CD4-positive, alpha-beta memory T cell (primary cell): ENCODE results near the gene OTX1. TPM values are rescaled to one million over a fixed set of nuclear protein-coding genes. Genes with fewer than 3 reads are reported as not detected.

Experiments
- CTCF ChIA-PET: fragments of 350-600 bp; sonication (Branson Sonifier 250); formaldehyde crosslinking; loops from one replicate; lab custom pipeline; 2021; ENCODE audit warnings: inconsistent platforms; ENCODE audit not compliant: partially characterized antibody; lab: Charles Lee
- POLR2A ChIA-PET: fragments of 350-600 bp; sonication (Branson Sonifier 250); formaldehyde crosslinking; loops from one replicate; lab custom pipeline; 2021; ENCODE audit not compliant: partially characterized antibody; lab: Charles Lee
- DNase-seq, 5 donors: peaks; one replicate each; pipeline versions ENCODE4 v3.0.0 to v3.0.0-alpha.2; 2020 to 2022; ENCODE audit warnings: mixed read lengths in 1 of 5
- H3K27ac ChIP-seq: one replicate; pipeline ENCODE4 v1.7.0; 2013; ENCODE audit warnings: low read depth, low read length
- H3K27me3 ChIP-seq: 2 replicates; pipeline ENCODE4 v1.7.0; 2013; ENCODE audit warnings: mild to moderate bottlenecking, low read length, moderate library complexity; ENCODE audit not compliant: insufficient read depth
- H3K36me3 ChIP-seq: 2 replicates; pipeline ENCODE4 v1.7.0; 2013; ENCODE audit warnings: mild to moderate bottlenecking, low read length, moderate library complexity; ENCODE audit not compliant: insufficient read depth
- H3K4me1 ChIP-seq: 2 replicates; pipeline ENCODE4 v1.7.0; 2013; ENCODE audit warnings: mild to moderate bottlenecking, low read length, moderate library complexity; ENCODE audit not compliant: insufficient read depth
- H3K4me3 ChIP-seq, 2 donors: one replicate each; pipeline ENCODE4 v1.7.0; 2013; ENCODE audit warnings: low read length in 2 of 2, mild to moderate bottlenecking in 1 of 2
- H3K9me3 ChIP-seq, 2 donors: one replicate each; pipeline ENCODE4 v1.7.0; 2013; ENCODE audit warnings: low read length in 2 of 2, control low read depth in 1 of 2; ENCODE audit not compliant: control insufficient read depth in 1 of 2
- H3K27ac Mint-ChIP-seq, 7 donors: one replicate each; pipeline ENCODE4 v1.8.0; 2020 to 2021; ENCODE audit warnings: mixed read lengths in 7 of 7, mild to moderate bottlenecking in 6 of 7, inconsistent platforms in 3 of 7, moderate library complexity in 3 of 7
- H3K27me3 Mint-ChIP-seq, 2 donors: one replicate each; pipeline ENCODE4 v1.8.0; 2020 to 2021; ENCODE audit warnings: mixed read lengths in 2 of 2
- H3K36me3 Mint-ChIP-seq, 2 donors: one replicate each; pipeline ENCODE4 v1.8.0; 2020 to 2021; ENCODE audit warnings: mixed read lengths in 2 of 2, inconsistent platforms in 1 of 2, mild to moderate bottlenecking in 1 of 2
- H3K4me1 Mint-ChIP-seq, 4 donors: one replicate each; pipeline ENCODE4 v1.8.0; 2020 to 2021; ENCODE audit warnings: mixed read lengths in 4 of 4, mild to moderate bottlenecking in 1 of 4
- H3K4me3 Mint-ChIP-seq, 8 donors: one replicate each; pipeline ENCODE4 v1.8.0; 2020 to 2021; ENCODE audit warnings: mixed read lengths in 8 of 8, mild to moderate bottlenecking in 7 of 8, moderate library complexity in 6 of 8, inconsistent platforms in 3 of 8
- H3K9me3 Mint-ChIP-seq, 8 donors: one replicate each; pipeline ENCODE4 v1.8.0; 2020 to 2021; ENCODE audit warnings: mixed read lengths in 8 of 8, mild to moderate bottlenecking in 5 of 8, inconsistent platforms in 3 of 8, moderate library complexity in 1 of 8
- intact Hi-C: fragments of 100-400 bp; cut with micrococcal nuclease; formaldehyde crosslinking; loops from one replicate; pipeline ENCODE4 v1.15.1; 2023
- polyA plus RNA-seq, 2 donors: library from polyadenylated mRNA; unstranded; fragments of 300-500 nt; fragmentation: Illumina TruSeq; gene quantifications; one replicate each; pipeline ENCODE4 v1.2.3, GENCODE V29; 2021
- total RNA-seq, 2 experiments: library from RNA; stranded (reverse); gene quantifications; one replicate each; pipeline ENCODE4 v1.2.3, GENCODE V29; 2021

Gene OTX1
- total and polyA plus RNA-seq, 4 experiments from 2014 or later: not detected

GRCh38 chr2:63046961-63047320 lies 3.7 kb upstream of the OTX1 start:
- peaks cover 0 to 12% (median under 1%) of the 10 kb centered on the region in 8 donors for H3K9me3 Mint-ChIP-seq
- Histone ChIP-seq H3K36me3 (no peaks in the 10 kb centered on the region), H3K4me1 (peaks cover 48% of the 10 kb centered on the region), H3K9me3 (no peaks in the 10 kb centered on the region), H3K4me3 (no peak overlapping the region), H3K27ac (no peak overlapping the region), H3K27me3 (peaks cover 12% of the 10 kb centered on the region)
- DNase-seq: no peak
- H3K27ac Mint-ChIP-seq: no peak overlapping the region
- peaks cover 42 to 46% of the 10 kb centered on the region in 2 donors for H3K27me3 Mint-ChIP-seq
- intact Hi-C loops: no loop called here
- H3K36me3 Mint-ChIP-seq: peaks cover 9 to 30% of the 10 kb centered on the region in 2 donors
- ChIA-PET CTCF (no interaction called here), POLR2A (no interaction called here)
- peak overlapping the region in 7 of 8 donors; percentile 5 to 75 (median 71) for H3K4me3 Mint-ChIP-seq
- peaks cover 20 to 39% (median 34%) of the 10 kb centered on the region in 4 donors for H3K4me1 Mint-ChIP-seq

GRCh38 chr2:63047321-63048279 lies 3.0 kb upstream of the OTX1 start:
- Histone ChIP-seq H3K4me1 (peaks cover 48% of the 10 kb centered on the region), H3K27me3 (peaks cover 12% of the 10 kb centered on the region), H3K27ac (no peak overlapping the region), H3K36me3 (no peaks in the 10 kb centered on the region), H3K4me3 (no peak overlapping the region), H3K9me3 (no peaks in the 10 kb centered on the region)
- intact Hi-C loops: no loop called here
- H3K27me3 Mint-ChIP-seq: peaks cover 48 to 51% of the 10 kb centered on the region in 2 donors
- peaks cover 20 to 46% (median 38%) of the 10 kb centered on the region in 4 donors for H3K4me1 Mint-ChIP-seq
- H3K4me3 Mint-ChIP-seq: peak overlapping the region; percentile 54 to 85 (median 72)
- CTCF ChIA-PET: no interaction called here
- DNase-seq: no peak
- peaks cover 0 to 12% (median under 1%) of the 10 kb centered on the region in 8 donors for H3K9me3 Mint-ChIP-seq
- no peak overlapping the region for H3K27ac Mint-ChIP-seq
- POLR2A ChIA-PET: no interaction called here
- H3K36me3 Mint-ChIP-seq: peaks cover 9 to 30% of the 10 kb centered on the region in 2 donors

- ChIA-PET POLR2A (no interaction called here), CTCF (no interaction called here)
- DNase-seq: no peak
- Histone ChIP-seq H3K27me3 (peaks cover 12% of the 10 kb centered on the region), H3K36me3 (no peaks in the 10 kb centered on the region), H3K4me1 (peaks cover 52% of the 10 kb centered on the region), H3K27ac (no peak overlapping the region), H3K9me3 (no peaks in the 10 kb centered on the region), H3K4me3 (no peak overlapping the region)
- peaks cover 53 to 57% of the 10 kb centered on the region in 2 donors for H3K27me3 Mint-ChIP-seq
- intact Hi-C loops: no loop called here
- H3K27ac Mint-ChIP-seq: peak overlapping the region in 1 of 7 donors; percentile 73
- peaks cover 23 to 54% (median 43%) of the 10 kb centered on the region in 4 donors for H3K4me1 Mint-ChIP-seq
- peak overlapping the region; percentile 61 to 91 (median 74) for H3K4me3 Mint-ChIP-seq
- H3K9me3 Mint-ChIP-seq: peaks cover 0 to 12% (median under 1%) of the 10 kb centered on the region in 8 donors
- peaks cover 9 to 27% of the 10 kb centered on the region in 2 donors for H3K36me3 Mint-ChIP-seq
These were observed 2.1 kb upstream of the OTX1 start for GRCh38 chr2:63048367-63049171.

GRCh38 chr2:63049211-63049969 lies 1.2 kb upstream of the OTX1 start:
- DNase-seq: no peak
- peaks cover 23 to 62% (median 49%) of the 10 kb centered on the region in 4 donors for H3K4me1 Mint-ChIP-seq
- intact Hi-C loops: no loop called here
- peaks cover 0 to 12% (median under 1%) of the 10 kb centered on the region in 8 donors for H3K9me3 Mint-ChIP-seq
- no peak overlapping the region for H3K27ac ChIP-seq
- H3K27me3 ChIP-seq: peaks cover 12% of the 10 kb centered on the region
- no peaks in the 10 kb centered on the region for H3K9me3 ChIP-seq
- H3K4me3 ChIP-seq: peak overlapping the region in 1 of 2 donors; percentile 28
- H3K27me3 Mint-ChIP-seq: peaks cover 57 to 59% of the 10 kb centered on the region in 2 donors
- H3K27ac Mint-ChIP-seq: no peak overlapping the region
- POLR2A ChIA-PET: no interaction called here
- H3K4me1 ChIP-seq: peaks cover 60% of the 10 kb centered on the region
- H3K36me3 Mint-ChIP-seq: peaks cover 8 to 20% of the 10 kb centered on the region in 2 donors
- CTCF ChIA-PET: no interaction called here
- no peaks in the 10 kb centered on the region for H3K36me3 ChIP-seq
- peak overlapping the region; percentile 76 to 92 (median 88) for H3K4me3 Mint-ChIP-seq

- ChIA-PET POLR2A (no interaction called here), CTCF (no interaction called here)
- Histone ChIP-seq H3K9me3 (no peaks in the 10 kb centered on the region), H3K27me3 (peaks cover 14% of the 10 kb centered on the region), H3K4me3 (peak overlapping the region in 1 of 2 donors; percentile 28), H3K4me1 (peaks cover 64% of the 10 kb centered on the region), H3K27ac (no peak overlapping the region), H3K36me3 (no peaks in the 10 kb centered on the region)
- DNase-seq: no peak
- H3K9me3 Mint-ChIP-seq: peaks cover 0 to 12% (median under 1%) of the 10 kb centered on the region in 8 donors
- peak overlapping the region; percentile 76 to 92 (median 88) for H3K4me3 Mint-ChIP-seq
- intact Hi-C loops: no loop called here
- H3K27ac Mint-ChIP-seq: no peak overlapping the region
- peaks cover 60 to 64% of the 10 kb centered on the region in 2 donors for H3K27me3 Mint-ChIP-seq
- H3K36me3 Mint-ChIP-seq: peaks cover 8 to 14% of the 10 kb centered on the region in 2 donors
- H3K4me1 Mint-ChIP-seq: peaks cover 26 to 67% (median 55%) of the 10 kb centered on the region in 4 donors
These were observed 678 bp upstream of the OTX1 start for GRCh38 chr2:63049970-63050333.

DNA sequence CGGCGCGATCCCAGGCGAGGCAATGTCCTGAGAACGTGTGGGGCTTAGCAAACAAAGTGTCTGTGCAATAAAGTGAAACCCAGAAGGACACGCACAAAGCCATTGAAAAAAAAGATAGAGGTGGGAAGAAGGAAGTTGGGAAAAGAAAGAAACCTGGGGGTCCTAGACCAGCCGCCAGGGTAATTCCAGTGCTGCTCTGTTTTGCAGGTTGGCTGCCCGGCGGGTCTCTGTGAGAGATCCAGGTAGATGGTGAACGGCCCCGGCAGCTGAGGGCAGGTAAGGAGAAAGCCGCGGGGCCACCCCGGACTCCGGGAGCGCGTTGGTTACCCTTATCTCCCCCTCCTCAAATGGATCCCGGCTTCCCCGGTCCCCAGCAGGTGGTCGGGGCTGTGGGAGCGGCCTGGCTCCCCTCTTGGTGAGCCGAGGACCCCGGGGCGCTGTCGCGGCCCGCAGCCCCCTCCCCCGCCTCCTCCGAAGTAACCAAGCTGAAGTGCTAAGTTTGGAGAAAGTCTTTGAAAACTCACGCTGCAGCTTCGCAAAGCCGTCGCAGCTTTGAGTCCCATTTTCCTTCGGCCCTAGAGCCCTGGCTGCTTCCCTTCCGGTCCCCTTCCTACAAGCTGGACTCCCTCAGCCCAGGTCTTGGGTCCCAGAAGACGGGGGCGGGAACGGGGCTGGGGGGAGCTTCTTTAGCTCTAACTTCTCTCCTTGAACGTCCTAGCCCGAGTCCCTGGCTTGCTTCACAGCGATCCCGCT lies 588 bp downstream of the OTX1 start:
- H3K4me3 ChIP-seq: peak overlapping the region; percentile 29 to 41
- Mint-ChIP-seq H3K4me1 (peaks cover 29 to 79% (median 62%) of the 10 kb centered on the region in 4 donors), H3K36me3 (peaks cover 0 to 2% of the 10 kb centered on the region in 2 donors), H3K27ac (peak overlapping the region in 1 of 7 donors; percentile 21), H3K4me3 (peak overlapping the region; percentile 71 to 92 (median 85)), H3K27me3 (peaks cover 58 to 64% of the 10 kb centered on the region in 2 donors), H3K9me3 (peaks cover 0 to 6% (median 2%) of the 10 kb centered on the region in 8 donors)
- DNase-seq: no peak
- H3K27me3 ChIP-seq: peaks cover 23% of the 10 kb centered on the region
- ChIA-PET POLR2A (no interaction called here), CTCF (no interaction called here)
- peaks cover 74% of the 10 kb centered on the region for H3K4me1 ChIP-seq
- H3K9me3 ChIP-seq: no peaks in the 10 kb centered on the region
- H3K36me3 ChIP-seq: no peaks in the 10 kb centered on the region
- intact Hi-C loops: no loop called here
- H3K27ac ChIP-seq: no peak overlapping the region
